BJ (cell line): Measurements from ENCODE around the gene RUFY3. TPM values are rescaled to one million over a fixed set of nuclear protein-coding genes. Genes with fewer than 3 reads are reported as not detected.
"Not testable (repeated sequence)": the region's sequence is repeated elsewhere in the genome, so short reads cannot be mapped to it uniquely, and the experiment has no call there.

ENCODE experiments used
- CTCF ChIA-PET: fragments of 350-600 bp; formaldehyde crosslinking; extraction: SDS; loops from one replicate; lab custom pipeline; 2021; ENCODE audit warnings: antibody characterized with exemption, inconsistent platforms; lab: Yijun Ruan, JAX
- POLR2A ChIA-PET: fragments of 300-600 bp; sonication (Branson Sonifier 250); formaldehyde crosslinking; extraction: SDS; loops from one replicate; lab custom pipeline; 2021; ENCODE audit warnings: antibody characterized with exemption; lab: Charles Lee
- DNase-seq: peaks from one replicate; pipeline ENCODE4 v3.0.0-alpha.2; 2011; ENCODE audit warnings: low read depth
- H3K27me3 ChIP-seq: 2 replicates; pipeline ENCODE4 v1.6.0; 2011; ENCODE audit warnings: low read length; ENCODE audit not compliant: control insufficient read depth, insufficient read depth
- H3K36me3 ChIP-seq: 2 replicates; pipeline ENCODE4 v1.5.1; 2011; ENCODE audit warnings: low read length; ENCODE audit not compliant: control insufficient read depth, insufficient read depth
- H3K4me3 ChIP-seq: 2 replicates; pipeline ENCODE4 v1.5.1; 2011; ENCODE audit warnings: low read depth, mild to moderate bottlenecking, control low read depth, low read length
- CTCF ChIP-seq: IDR thresholded peaks from 2 replicates; pipeline ENCODE4 v1.5.1; 2011; ENCODE audit warnings: low read depth, mild to moderate bottlenecking, control low read depth, inconsistent platforms, low read length, moderate library complexity; ENCODE audit not compliant: insufficient read depth
- polyA plus RNA-seq: library from polyadenylated mRNA; depleted of rRNA; stranded (reverse); fragments of >200 nt; gene quantifications from 2 replicates; pipeline ENCODE4 v1.2.3, GENCODE V29; 2011

The RUFY3 gene
- polyA plus RNA-seq, 1 experiment, result 22.8 TPM

GRCh38 chr4:70680934-70681333 is 40.8 kb upstream of the RUFY3 start:
- TF ChIP-seq CTCF, result no peak
- no peaks in the 10 kb centered on the region for H3K27me3 ChIP-seq
- no peak for DNase-seq
- POLR2A ChIA-PET, result no interaction called here
- no peak overlapping the region for H3K4me3 ChIP-seq
- no peaks in the 10 kb centered on the region for H3K36me3 ChIP-seq
- CTCF ChIA-PET, result no interaction called here

- Histone ChIP-seq H3K27me3 (no peaks in the 10 kb centered on the region), H3K36me3 (no peaks in the 10 kb centered on the region), H3K4me3 (no peak overlapping the region)
- ChIA-PET POLR2A (no interaction called here), CTCF (no interaction called here)
- DNase-seq, result no peak
- no peak for TF ChIP-seq CTCF
These were observed 40.1 kb upstream of the RUFY3 start for GRCh38 chr4:70681704-70682103.

- H3K27me3 ChIP-seq, H3K36me3 ChIP-seq, H3K4me3 ChIP-seq, DNase-seq, POLR2A ChIA-PET, CTCF ChIA-PET: not testable (repeated sequence)
These were observed 39.6 kb upstream of the RUFY3 start for GRCh38 chr4:70682142-70682541.

- TF ChIP-seq CTCF, result no peak
- POLR2A ChIA-PET, result no interaction called here
- no peak for DNase-seq
These were observed 34.4 kb upstream of the RUFY3 start for GRCh38 chr4:70687392-70687791.

GRCh38 chr4:70687821-70688794 is 33.7 kb upstream of the RUFY3 start, which contains the start of gene UTP3:
TSS of gene UTP3 (plus strand) at chr4:70688532. CDS start at chr4:70688678, 146 bp downstream.
- ChIA-PET CTCF (interaction anchor here (0.6 to 2.9 kb wide), 19 partner anchors 9 to 321 kb away, joined by 3 to 13 read pairs (median 4); partner anchors contain the start of gene JCHAIN), POLR2A (interaction anchor here (0.6 kb wide), 1 partner anchor 39 kb away, joined by 15 read pairs; no protein-coding TSS in a partner anchor)
- Histone ChIP-seq H3K36me3 (no peaks in the 10 kb centered on the region), H3K27me3 (no peaks in the 10 kb centered on the region), H3K4me3 (peak within 1 kb of the TSS; percentile 86)
- DNase-seq, result peak; percentile 98
- TF ChIP-seq CTCF, result peak; percentile 98

More at GRCh38 chr4:70687392-70687791, 34.4 kb upstream of the RUFY3 start:
- CTCF ChIA-PET, result interaction anchor here (0.6 to 1.6 kb wide), 10 partner anchors 10 to 322 kb away, joined by 3 to 9 read pairs (median 4); no protein-coding TSS in a partner anchor
- Histone ChIP-seq H3K36me3 (no peaks in the 10 kb centered on the region), H3K27me3 (no peaks in the 10 kb centered on the region), H3K4me3 (peak overlapping the region; percentile 86)
